Stomach (tissue), 9 donors: ENCODE measurements around the gene NTM. TPM values are rescaled to one million over a fixed set of nuclear protein-coding genes. Genes with fewer than 3 reads are reported as not detected.

Experiments
- DNase-seq, 2 donors: peaks; one replicate each; pipeline versions ENCODE4 v3.0.0 to v3.0.0-alpha.2; 2013 to 2019
- H3K27ac ChIP-seq, 5 donors: fragments of 200-600 bp in 4 of 5; sonication (generic) in 4 of 5; one replicate each; pipeline ENCODE4 v1.5.1; 2013 to 2019; ENCODE audit warnings: mild to moderate bottlenecking in 1 of 5, moderate library complexity in 1 of 5
- H3K27me3 ChIP-seq, 3 donors: fragments of 200-600 bp; sonication (generic); one replicate each; pipeline ENCODE4 v1.5.1; 2017 to 2019; ENCODE audit warnings: mixed run types in 1 of 3
- H3K36me3 ChIP-seq, 4 donors: fragments of 200-600 bp; sonication (generic); 1 replicate in 3 of 4; 2 replicates in 1 of 4; pipeline ENCODE4 v1.5.1; 2016 to 2019
- H3K4me1 ChIP-seq, 4 donors: fragments of 200-600 bp; sonication (generic); one replicate each; pipeline ENCODE4 v1.5.1; 2016 to 2019
- H3K4me3 ChIP-seq, 4 donors: fragments of 200-600 bp; sonication (generic) in 3 of 4; one replicate each; pipeline ENCODE4 v1.5.1; 2016 to 2019; ENCODE audit warnings: mild to moderate bottlenecking in 1 of 4
- H3K9me3 ChIP-seq, 4 donors: fragments of 200-600 bp; sonication (generic); one replicate each; pipeline ENCODE4 v1.5.1; 2016 to 2019
- EP300 ChIP-seq: sonication (generic); formaldehyde crosslinking; IDR thresholded peaks from one replicate; pipeline ENCODE4 v1.6.1; 2017; ENCODE audit warnings: antibody characterized with exemption
- POLR2A ChIP-seq, 4 donors: fragments of 450-650 bp; IDR thresholded peaks; one replicate each; pipeline ENCODE4 v1.6.1; 2016; ENCODE audit warnings: antibody characterized with exemption in 4 of 4, control low read depth in 2 of 4, mild to moderate bottlenecking in 1 of 4, moderate library complexity in 1 of 4
- POLR2AphosphoS5 ChIP-seq, 3 donors: sonication (generic); formaldehyde crosslinking; IDR thresholded peaks; one replicate each; pipeline ENCODE4 v1.6.1; 2016; ENCODE audit warnings: antibody characterized with exemption in 3 of 3
- WGBS, 5 donors: extraction: QIAGEN DNeasy Blood & Tissue Kit in 3 of 5; methylation state at CpG; one replicate each; pipeline versions ENCODE4 v1.1.5 to v1.1.7; 2013 to 2018; 5-methylcytosine and 5-hydroxymethylcytosine counted together
- intact Hi-C: fragments of 100-400 bp; cut with DNase I; formaldehyde crosslinking; loops from one replicate; pipeline ENCODE4 v1.15.1; 2023; ENCODE audit warnings: low total_unique reads
- polyA plus RNA-seq, 3 donors: library from polyadenylated mRNA; stranded (reverse); fragments of 200-250 nt; gene quantifications; one replicate each; pipeline ENCODE4 v1.2.3, GENCODE V29; 2013
- total RNA-seq, 5 donors: library from RNA; depleted of rRNA; stranded (reverse); fragments of >200 nt; gene quantifications; one replicate each; pipeline versions ENCODE4 v1.1.0 to v1.2.3, GENCODE V29; 2014 to 2016
- TF ChIP-seq, protein P1 (sequence below), 7 experiments: fragments of 450-650 bp in 4 of 7; fragments of 200-600 bp in 3 of 7; sonication (generic) in 3 of 7; IDR thresholded peaks; one replicate each; pipeline ENCODE4 v1.5.1; 2016 to 2019; ENCODE audit warnings: antibody characterized with exemption in 7 of 7, control low read depth in 2 of 7, mild to moderate bottlenecking in 1 of 7
- donor health status: healthy with polysubstance abuse.
- donor health status: Bipolar disorder and iron deficiency.
- donor health status: healthy.

The NTM gene
- total and polyA plus RNA-seq, 8 donors, result 0.50 to 8.4 (median 1.3) TPM; not detected in 3

DNA sequence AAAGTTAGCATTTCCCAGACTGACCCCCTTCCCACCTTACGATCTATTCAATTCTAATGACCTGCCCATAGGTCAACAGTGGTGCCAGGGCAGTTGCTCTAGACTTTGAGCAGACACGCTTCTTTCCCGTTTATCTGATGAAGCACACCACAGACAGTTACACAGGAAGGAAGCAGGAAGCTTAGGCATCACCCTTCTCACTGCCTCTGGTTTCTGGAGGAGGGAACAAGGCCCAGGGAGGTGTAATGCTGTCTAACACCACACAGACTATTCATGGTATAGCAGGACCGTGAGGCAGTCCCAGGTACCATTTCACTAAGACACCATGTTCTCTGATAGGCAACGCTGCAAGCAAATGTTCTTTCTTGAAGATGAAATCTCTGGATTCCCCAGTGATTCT, 279.4 kb downstream of the NTM start:
- TF ChIP-seq POLR2A (IDR thresholded peaks at IDR 0.05) (no peak), EP300 (no peak), POLR2AphosphoS5 (IDR thresholded peaks at IDR 0.05) (no peak)
- TF ChIP-seq, protein P1, sequence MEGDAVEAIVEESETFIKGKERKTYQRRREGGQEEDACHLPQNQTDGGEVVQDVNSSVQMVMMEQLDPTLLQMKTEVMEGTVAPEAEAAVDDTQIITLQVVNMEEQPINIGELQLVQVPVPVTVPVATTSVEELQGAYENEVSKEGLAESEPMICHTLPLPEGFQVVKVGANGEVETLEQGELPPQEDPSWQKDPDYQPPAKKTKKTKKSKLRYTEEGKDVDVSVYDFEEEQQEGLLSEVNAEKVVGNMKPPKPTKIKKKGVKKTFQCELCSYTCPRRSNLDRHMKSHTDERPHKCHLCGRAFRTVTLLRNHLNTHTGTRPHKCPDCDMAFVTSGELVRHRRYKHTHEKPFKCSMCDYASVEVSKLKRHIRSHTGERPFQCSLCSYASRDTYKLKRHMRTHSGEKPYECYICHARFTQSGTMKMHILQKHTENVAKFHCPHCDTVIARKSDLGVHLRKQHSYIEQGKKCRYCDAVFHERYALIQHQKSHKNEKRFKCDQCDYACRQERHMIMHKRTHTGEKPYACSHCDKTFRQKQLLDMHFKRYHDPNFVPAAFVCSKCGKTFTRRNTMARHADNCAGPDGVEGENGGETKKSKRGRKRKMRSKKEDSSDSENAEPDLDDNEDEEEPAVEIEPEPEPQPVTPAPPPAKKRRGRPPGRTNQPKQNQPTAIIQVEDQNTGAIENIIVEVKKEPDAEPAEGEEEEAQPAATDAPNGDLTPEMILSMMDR (IDR thresholded peaks at IDR 0.05), result no peak
- H3K4me1 ChIP-seq, result no peaks in the 10 kb centered on the region
- 52 to 70% (median 63%) methylated on average over 5 of the region's 5 CpGs for WGBS, 5 donors
- no peak overlapping the region for H3K27ac ChIP-seq
- intact Hi-C loops, result no loop called here
- no peaks in the 10 kb centered on the region for H3K36me3 ChIP-seq
- H3K9me3 ChIP-seq, result no peaks in the 10 kb centered on the region
- H3K4me3 ChIP-seq, result no peak overlapping the region
- no peak for DNase-seq
- H3K27me3 ChIP-seq, result peaks cover 0 to 22% (median 0%) of the 10 kb centered on the region in 3 donors

DNA sequence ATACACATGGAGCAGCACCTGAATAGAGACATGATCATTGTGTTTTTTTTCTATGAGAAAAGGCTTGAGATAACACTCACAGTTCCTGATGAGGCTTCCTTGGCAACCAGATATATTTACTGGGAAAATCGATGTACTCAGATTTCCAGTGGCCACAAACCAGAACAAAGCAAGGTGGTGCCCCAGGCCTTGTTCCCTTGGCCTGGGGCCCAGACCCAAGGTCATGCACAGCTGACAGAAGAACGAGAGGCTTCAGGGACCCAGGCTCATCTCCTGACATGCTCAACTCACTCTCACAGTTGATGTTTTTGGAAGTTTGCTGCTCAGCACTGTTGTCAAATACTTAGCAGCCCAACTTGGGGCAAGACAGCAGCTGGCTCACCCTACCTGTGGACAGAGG, 281.8 kb downstream of the NTM start:
- H3K36me3 ChIP-seq, result no peaks in the 10 kb centered on the region
- H3K27ac ChIP-seq, result no peak overlapping the region
- intact Hi-C loops, result no loop called here
- no peak for DNase-seq
- H3K27me3 ChIP-seq, result peaks cover 0 to 22% (median 0%) of the 10 kb centered on the region in 3 donors
- TF ChIP-seq EP300, result no peak
- no peak for TF ChIP-seq POLR2A (IDR thresholded peaks at IDR 0.05)
- TF ChIP-seq POLR2AphosphoS5 (IDR thresholded peaks at IDR 0.05), result no peak
- TF ChIP-seq, protein P1 (IDR thresholded peaks at IDR 0.05), result no peak
- H3K9me3 ChIP-seq, result no peaks in the 10 kb centered on the region
- WGBS, 5 donors, result 29 to 59% (median 35%) methylated on average over 2 of the region's 2 CpGs
- H3K4me1 ChIP-seq, result no peaks in the 10 kb centered on the region
- H3K4me3 ChIP-seq, result no peak overlapping the region

DNA sequence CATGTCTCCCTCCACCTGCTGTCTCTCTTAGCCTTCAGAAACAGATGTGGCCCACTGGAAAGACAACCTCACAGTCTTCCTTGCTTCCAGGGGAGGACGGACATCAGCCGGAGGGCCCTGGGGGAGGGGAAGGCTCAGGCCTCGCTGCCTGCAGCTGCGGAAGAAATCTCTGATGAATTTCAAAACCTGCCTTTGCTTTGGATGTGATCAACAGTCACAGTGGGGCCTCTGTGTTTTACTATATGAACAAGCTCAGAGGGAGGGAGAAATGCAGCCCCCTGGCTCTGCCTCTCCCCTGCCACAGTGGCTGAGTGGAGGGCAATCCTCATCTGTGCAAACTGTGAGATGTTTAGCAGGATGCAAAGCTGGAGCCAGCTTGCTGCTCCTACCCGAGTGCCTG, 282.8 kb downstream of the NTM start:
- DNase-seq, result no peak
- no peaks in the 10 kb centered on the region for H3K9me3 ChIP-seq
- H3K4me3 ChIP-seq, result no peak overlapping the region
- H3K27me3 ChIP-seq, result peaks cover 0 to 22% (median 0%) of the 10 kb centered on the region in 3 donors
- TF ChIP-seq POLR2A (IDR thresholded peaks at IDR 0.05) (no peak), POLR2AphosphoS5 (IDR thresholded peaks at IDR 0.05) (no peak), EP300 (no peak)
- TF ChIP-seq, protein P1 (IDR thresholded peaks at IDR 0.05), result no peak
- H3K27ac ChIP-seq, result no peak overlapping the region
- 35 to 53% (median 43%) methylated on average over 5 of the region's 5 CpGs for WGBS, 5 donors
- no peaks in the 10 kb centered on the region for H3K4me1 ChIP-seq
- no peaks in the 10 kb centered on the region for H3K36me3 ChIP-seq
- intact Hi-C loops, result no loop called here

DNA sequence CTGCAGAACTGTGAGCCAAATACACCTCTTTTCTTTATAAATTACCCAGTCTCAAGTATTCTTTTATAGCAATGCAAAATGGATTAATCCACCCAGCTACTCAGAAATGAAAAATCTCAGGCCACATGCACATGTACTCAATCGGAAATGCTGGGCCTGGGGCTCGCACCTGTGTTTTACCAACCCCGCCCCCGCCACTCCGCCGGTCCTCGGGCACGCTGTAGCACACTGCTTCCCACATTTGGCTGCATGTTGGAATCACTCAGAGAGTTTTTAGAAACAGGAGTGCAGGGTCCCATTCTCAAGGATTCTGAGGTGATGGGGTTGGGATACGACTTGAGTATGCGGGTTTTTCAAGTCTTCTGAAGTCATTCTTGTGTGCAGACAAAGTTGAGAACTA, 284.4 kb downstream of the NTM start:
- H3K4me3 ChIP-seq, result no peak overlapping the region
- no peaks in the 10 kb centered on the region for H3K9me3 ChIP-seq
- no peak overlapping the region for H3K27ac ChIP-seq
- no peaks in the 10 kb centered on the region for H3K4me1 ChIP-seq
- TF ChIP-seq POLR2AphosphoS5 (IDR thresholded peaks at IDR 0.05) (no peak), POLR2A (IDR thresholded peaks at IDR 0.05) (no peak), EP300 (no peak)
- TF ChIP-seq, protein P1 (IDR thresholded peaks at IDR 0.05), result no peak
- no peaks in the 10 kb centered on the region for H3K36me3 ChIP-seq
- 90 to 97% (median 92%) methylated on average over 10 of the region's 10 CpGs for WGBS, 5 donors
- H3K27me3 ChIP-seq, result peaks cover 0 to 37% (median 0%) of the 10 kb centered on the region in 3 donors
- DNase-seq, result no peak
- intact Hi-C loops, result no loop called here
